ENCODE results near the gene SMARCD3. TPM values are rescaled to one million over a fixed set of nuclear protein-coding genes. Genes with fewer than 3 reads are reported as not detected.

Gene SMARCD3
- polyA plus RNA-seq, 3 donors = 104 to 183 (median 112) TPM

DNA sequence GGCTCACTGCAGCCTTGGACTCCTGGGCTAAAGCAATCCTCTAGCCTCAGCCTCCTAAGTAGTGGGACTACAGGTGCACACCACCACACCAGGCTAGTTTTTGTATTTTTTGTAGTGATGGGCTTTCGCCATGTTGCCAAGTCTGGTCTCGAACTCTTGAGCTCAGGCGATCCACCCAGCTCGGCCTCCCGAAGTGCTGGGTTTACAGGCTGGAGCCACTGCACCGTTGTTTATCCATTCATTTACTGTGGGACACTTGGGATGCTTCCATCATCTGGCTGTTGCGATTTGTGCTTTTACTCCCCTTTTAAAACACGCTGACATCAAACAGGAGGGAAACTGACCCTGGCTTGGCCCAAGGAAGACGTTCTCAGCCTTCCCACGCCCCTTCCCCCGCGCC is 30.5 kb upstream of the SMARCD3 start:
- TF ChIP-seq CTCF (IDR thresholded peaks at IDR 0.05) = no peak
- intact Hi-C loops (cut with micrococcal nuclease) = no loop called here
- H3K4me3 ChIP-seq (replicated peaks in 1 of 3; ENCODE audit: low read depth in 2 of 3, low read length in 3 of 3) = no peak overlapping the region
- 99% methylated on average over 8 of the region's 12 CpGs for WGBS (ENCODE audit: insufficient coverage)
- Mint-ChIP-seq H3K36me3 (peaks cover 4 to 9% of the 10 kb centered on the region in 2 donors), H3K27ac (no peak overlapping the region), H3K4me1 (peaks cover 36% of the 10 kb centered on the region), H3K9me3 (peaks cover 0 to 8% (median 3%) of the 10 kb centered on the region in 7 donors), H3K4me3 (no peak overlapping the region), H3K27me3 (ENCODE audit: low read depth in 3 of 3) (peaks cover 14 to 26% (median 24%) of the 10 kb centered on the region in 3 donors)
- H3K4me2 ChIP-seq (replicated peaks; ENCODE audit: extremely low read depth, low read length, poor library complexity, severe bottlenecking) = no peak overlapping the region
- H3K36me3 ChIP-seq (replicated peaks in 1 of 2; ENCODE audit: control insufficient read depth in 1 of 2, insufficient read depth in 2 of 2, low read length in 2 of 2) = no peaks in the 10 kb centered on the region
- peaks cover 0 to under 1% of the 10 kb centered on the region in 2 donors for H3K27me3 ChIP-seq (ENCODE audit: control insufficient read depth in 2 of 2, insufficient read depth in 2 of 2, low read length in 2 of 2)
- no peak overlapping the region for H2AFZ ChIP-seq (ENCODE audit: insufficient read depth, low read depth, low read length, poor library complexity, severe bottlenecking)
- peaks cover 14% of the 10 kb centered on the region for H3K79me2 ChIP-seq (ENCODE audit: insufficient read depth, low read length)
- no peak overlapping the region for H3K9ac ChIP-seq (ENCODE audit: insufficient read depth, low read length, poor library complexity, severe bottlenecking)
- peaks cover 32 to 34% of the 10 kb centered on the region in 2 donors for H3K4me1 ChIP-seq (ENCODE audit: control insufficient read depth in 1 of 2, insufficient read depth in 2 of 2, low read length in 2 of 2)
- peaks cover 18% of the 10 kb centered on the region for H4K20me1 ChIP-seq (ENCODE audit: insufficient read depth, low read length)
- no peak for DNase-seq
- no peak overlapping the region for H3K27ac ChIP-seq (ENCODE audit: low read depth in 1 of 2, low read length in 2 of 2)
- no peaks in the 10 kb centered on the region for H3K9me3 ChIP-seq (replicated peaks in 1 of 2; ENCODE audit: control insufficient read depth in 1 of 2, insufficient read depth in 1 of 2, low read length in 2 of 2)

DNA sequence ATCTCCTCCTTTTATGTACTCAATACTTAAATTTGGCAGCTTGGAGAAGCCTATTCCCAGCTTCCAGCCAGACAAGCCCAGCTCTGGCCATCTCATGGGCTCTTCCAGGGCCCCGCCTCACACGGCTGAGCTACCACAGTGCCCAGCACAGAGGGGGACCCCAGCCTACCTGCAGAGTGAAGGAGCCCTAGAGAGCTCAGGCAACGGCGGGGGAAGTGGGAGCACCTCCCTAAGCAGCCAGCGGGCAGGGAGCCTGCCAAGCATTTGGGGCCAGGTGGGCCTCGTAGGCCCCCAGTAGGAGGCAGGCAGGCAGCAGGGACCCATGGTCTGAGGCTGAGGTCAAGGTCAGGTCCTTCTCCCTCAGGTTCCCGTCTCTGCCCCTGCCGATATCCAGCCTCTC is 29.1 kb upstream of the SMARCD3 start:
- peak overlapping the region; percentile 77 for H2AFZ ChIP-seq (ENCODE audit: insufficient read depth, low read depth, low read length, poor library complexity, severe bottlenecking)
- peak overlapping the region; percentile 84 for H3K4me2 ChIP-seq (replicated peaks; ENCODE audit: extremely low read depth, low read length, poor library complexity, severe bottlenecking)
- H3K9me3 ChIP-seq (replicated peaks in 1 of 2; ENCODE audit: control insufficient read depth in 1 of 2, insufficient read depth in 1 of 2, low read length in 2 of 2) = no peaks in the 10 kb centered on the region
- H3K9ac ChIP-seq (ENCODE audit: insufficient read depth, low read length, poor library complexity, severe bottlenecking) = no peak overlapping the region
- no peak for DNase-seq
- WGBS (ENCODE audit: insufficient coverage) = 89% methylated on average over 7 of the region's 8 CpGs
- Mint-ChIP-seq H3K4me1 (peaks cover 46% of the 10 kb centered on the region), H3K4me3 (peak overlapping the region; percentile 76 to 90), H3K9me3 (peaks cover 0 to 5% (median 0%) of the 10 kb centered on the region in 7 donors), H3K27ac (peak overlapping the region in 1 of 7 donors; percentile 66), H3K27me3 (ENCODE audit: low read depth in 3 of 3) (peaks cover 8 to 19% (median 16%) of the 10 kb centered on the region in 3 donors), H3K36me3 (peaks cover 4 to 17% of the 10 kb centered on the region in 2 donors)
- H3K4me1 ChIP-seq (ENCODE audit: control insufficient read depth in 1 of 2, insufficient read depth in 2 of 2, low read length in 2 of 2) = peaks cover 45 to 47% of the 10 kb centered on the region in 2 donors
- no peak for TF ChIP-seq CTCF (IDR thresholded peaks at IDR 0.05)
- H3K36me3 ChIP-seq (replicated peaks in 1 of 2; ENCODE audit: control insufficient read depth in 1 of 2, insufficient read depth in 2 of 2, low read length in 2 of 2) = no peaks in the 10 kb centered on the region
- intact Hi-C loops (cut with micrococcal nuclease) = no loop called here
- peak overlapping the region in 1 of 3 experiments; percentile 79 for H3K4me3 ChIP-seq (replicated peaks in 1 of 3; ENCODE audit: low read depth in 2 of 3, low read length in 3 of 3)
- peaks cover 18% of the 10 kb centered on the region for H4K20me1 ChIP-seq (ENCODE audit: insufficient read depth, low read length)
- no peak overlapping the region for H3K27ac ChIP-seq (ENCODE audit: low read depth in 1 of 2, low read length in 2 of 2)
- H3K79me2 ChIP-seq (ENCODE audit: insufficient read depth, low read length) = peaks cover 14% of the 10 kb centered on the region
- H3K27me3 ChIP-seq (ENCODE audit: control insufficient read depth in 2 of 2, insufficient read depth in 2 of 2, low read length in 2 of 2) = no peaks in the 10 kb centered on the region

All from CD14-positive monocyte (primary cell).